K562 (cell line): ENCODE results near the gene AKT1S1. TPM values are rescaled to one million over a fixed set of nuclear protein-coding genes. Genes with fewer than 3 reads are reported as not detected.

ENCODE experiments used
- MED1 ChIP-seq: sonication (generic); formaldehyde crosslinking; IDR thresholded peaks from 2 replicates; pipeline ENCODE4 v1.8.1; 2023; ENCODE audit warnings: missing genetic modification reagents, borderline replicate concordance
- MEIS2 ChIP-seq: fragments of 450-650 bp; IDR thresholded peaks from 2 replicates; pipeline ENCODE4 v1.6.1; 2014; ENCODE audit warnings: mild to moderate bottlenecking; ENCODE audit not compliant: partially characterized antibody
- MYNN ChIP-seq, 2 experiments: sonication (generic); formaldehyde crosslinking in 1 of 2; IDR thresholded peaks; 2 replicates each; pipeline versions ENCODE4 v1.5.0 to v1.6.1; 2016 to 2020; ENCODE audit warnings: antibody characterized with exemption in 1 of 2, missing genetic modification reagents in 1 of 2
- NONO ChIP-seq, 2 experiments: fragments of 200-400 bp in 1 of 2; fragments of 450-650 bp in 1 of 2; formaldehyde crosslinking in 1 of 2; IDR thresholded peaks; 2 replicates each; pipeline ENCODE4 v1.6.1; 2017; ENCODE audit warnings: low read depth in 2 of 2, mild to moderate bottlenecking in 2 of 2, moderate library complexity in 2 of 2, low read length in 1 of 2
- NR1H2 ChIP-seq: sonication (generic); formaldehyde crosslinking; IDR thresholded peaks from 2 replicates; pipeline ENCODE4 v1.4.0; 2020; ENCODE audit warnings: mild to moderate bottlenecking, missing genetic modification reagents
- POLR2G ChIP-seq: fragments of 200-400 bp; formaldehyde crosslinking; IDR thresholded peaks from 2 replicates; pipeline ENCODE4 v1.6.1; 2017; ENCODE audit warnings: low read depth, mild to moderate bottlenecking, antibody characterized with exemption, low read length, moderate library complexity
- RAD21 ChIP-seq, 2 experiments: fragments of 250-450 bp in 1 of 2; fragments of 450-650 bp in 1 of 2; sonication (Bioruptor Pico) in 1 of 2; formaldehyde crosslinking in 1 of 2; IDR thresholded peaks in 1 of 2; conservative IDR thresholded peaks in 1 of 2; 2 replicates each; pipeline versions ENCODE4 v1.4.0 to v1.8.0; 2020 to 2022; ENCODE audit warnings: mild to moderate bottlenecking in 2 of 2, moderate library complexity in 1 of 2
- SIN3A ChIP-seq, 2 experiments: fragments of 150-350 bp in 1 of 2; IDR thresholded peaks; 2 replicates each; pipeline ENCODE4 v1.6.1; 2011 to 2016; ENCODE audit warnings: borderline replicate concordance in 2 of 2, low read depth in 2 of 2, low read length in 2 of 2, mild to moderate bottlenecking in 2 of 2, moderate library complexity in 2 of 2; ENCODE audit not compliant: control insufficient read depth in 1 of 2
- SRSF9 ChIP-seq: fragments of 200-400 bp; formaldehyde crosslinking; IDR thresholded peaks from 2 replicates; pipeline ENCODE4 v1.6.1; 2017; ENCODE audit warnings: low read depth, low read length, borderline replicate concordance
- ZNF253 ChIP-seq: fragments of 250-450 bp; sonication (Bioruptor Pico); conservative IDR thresholded peaks from 2 replicates; pipeline ENCODE4 v1.6.1; 2021; ENCODE audit warnings: mild to moderate bottlenecking
- polyA plus RNA-seq, 8 experiments: library from polyadenylated mRNA; depleted of rRNA in 4 of 8; stranded (reverse) in 5 of 8; unstranded in 3 of 8; fragments of >200 nt; fragmentation: Nextera tagmentation in 2 of 8; fragmentation: Illumina TruSeq in 1 of 8; extraction: Ambion mirVana in 2 of 8; extraction: Trizol in 1 of 8; gene quantifications; 2 replicates each; pipeline versions ENCODE4 v1.2.1 to v1.2.3, GENCODE V29; 2011 to 2014; ENCODE audit warnings: inconsistent platforms in 1 of 8, missing spikeins in 1 of 8
- total RNA-seq, 7 experiments: library from RNA; depleted of rRNA in 6 of 7; stranded (reverse); fragments of >200 nt in 6 of 7; fragmentation: Illumina TruSeq in 2 of 7; extraction: Trizol in 2 of 7; gene quantifications; 2 replicates each; pipeline versions ENCODE4 v1.2.1 to v1.2.3, GENCODE V29; 2011 to 2021; ENCODE audit warnings: low replicate concordance in 1 of 7
- TF ChIP-seq, protein P1 (sequence below), 3 experiments: fragments of 200-800 bp in 1 of 3; fragments of 250-450 bp in 1 of 3; fragments of 450-650 bp in 1 of 3; sonication (Bioruptor Pico) in 1 of 3; sonication (Bioruptor generic) in 1 of 3; formaldehyde crosslinking in 1 of 3; IDR thresholded peaks; 2 replicates each; pipeline versions ENCODE4 v1.6.1 to v1.8.0; 2016 to 2022; ENCODE audit warnings: mild to moderate bottlenecking in 2 of 3, missing genetic modification characterization in 2 of 3, missing compliant biosample characterization in 1 of 3, moderate library complexity in 1 of 3
- TF ChIP-seq, protein P2 (sequence below): fragments of 450-650 bp; formaldehyde crosslinking; IDR thresholded peaks from 2 replicates; pipeline ENCODE4 v1.4.0; 2022; ENCODE audit warnings: missing genetic modification characterization

The AKT1S1 gene
- total and polyA plus RNA-seq, 9 of the 15 experiments (the other 6 are each of a cell fraction or from before 2014, with no cell fraction given): 1.2 to 50.3 (median 17.1) TPM

DNA sequence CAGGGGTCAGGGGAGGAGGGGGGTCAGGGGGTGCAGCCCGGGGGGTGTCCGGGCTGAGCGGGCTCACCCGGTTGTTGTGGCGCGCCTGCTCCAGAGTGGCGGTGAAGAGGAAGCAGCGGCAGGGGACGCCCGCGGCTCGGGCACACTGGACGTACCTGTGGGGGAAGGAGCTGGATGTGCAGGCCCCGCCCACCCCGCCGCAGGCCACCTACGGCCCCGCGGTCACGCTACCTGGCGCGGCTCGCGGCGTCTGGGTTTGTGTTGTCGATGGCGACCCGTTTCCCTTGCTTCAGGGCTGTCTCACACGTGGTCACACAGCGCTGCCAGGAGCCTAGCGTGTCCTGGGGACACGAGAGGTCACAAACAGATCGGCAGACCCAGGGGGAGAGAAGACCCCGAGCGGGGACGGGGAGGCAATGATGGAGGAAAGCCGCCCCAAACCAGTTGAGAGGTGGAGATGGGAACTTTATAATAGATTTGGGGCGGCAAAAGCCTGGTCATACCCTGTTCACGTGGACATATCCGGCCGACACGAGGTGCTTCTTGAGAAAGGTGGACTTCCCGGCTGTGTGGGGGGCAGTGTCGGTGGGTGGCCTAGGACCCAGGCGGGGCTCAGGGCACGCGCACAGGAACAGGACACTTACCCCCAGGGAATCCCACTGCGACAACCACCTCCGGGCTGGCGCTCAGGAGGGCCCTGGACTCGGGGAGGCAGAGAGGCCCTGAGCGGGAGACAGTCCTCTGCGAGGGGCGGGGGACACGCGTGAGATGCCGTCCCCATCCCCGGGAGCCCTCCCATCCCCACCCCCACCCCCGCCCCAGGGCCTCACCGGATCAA, 15.4 kb downstream of the AKT1S1 start (continued):
- TF ChIP-seq, protein P1, sequence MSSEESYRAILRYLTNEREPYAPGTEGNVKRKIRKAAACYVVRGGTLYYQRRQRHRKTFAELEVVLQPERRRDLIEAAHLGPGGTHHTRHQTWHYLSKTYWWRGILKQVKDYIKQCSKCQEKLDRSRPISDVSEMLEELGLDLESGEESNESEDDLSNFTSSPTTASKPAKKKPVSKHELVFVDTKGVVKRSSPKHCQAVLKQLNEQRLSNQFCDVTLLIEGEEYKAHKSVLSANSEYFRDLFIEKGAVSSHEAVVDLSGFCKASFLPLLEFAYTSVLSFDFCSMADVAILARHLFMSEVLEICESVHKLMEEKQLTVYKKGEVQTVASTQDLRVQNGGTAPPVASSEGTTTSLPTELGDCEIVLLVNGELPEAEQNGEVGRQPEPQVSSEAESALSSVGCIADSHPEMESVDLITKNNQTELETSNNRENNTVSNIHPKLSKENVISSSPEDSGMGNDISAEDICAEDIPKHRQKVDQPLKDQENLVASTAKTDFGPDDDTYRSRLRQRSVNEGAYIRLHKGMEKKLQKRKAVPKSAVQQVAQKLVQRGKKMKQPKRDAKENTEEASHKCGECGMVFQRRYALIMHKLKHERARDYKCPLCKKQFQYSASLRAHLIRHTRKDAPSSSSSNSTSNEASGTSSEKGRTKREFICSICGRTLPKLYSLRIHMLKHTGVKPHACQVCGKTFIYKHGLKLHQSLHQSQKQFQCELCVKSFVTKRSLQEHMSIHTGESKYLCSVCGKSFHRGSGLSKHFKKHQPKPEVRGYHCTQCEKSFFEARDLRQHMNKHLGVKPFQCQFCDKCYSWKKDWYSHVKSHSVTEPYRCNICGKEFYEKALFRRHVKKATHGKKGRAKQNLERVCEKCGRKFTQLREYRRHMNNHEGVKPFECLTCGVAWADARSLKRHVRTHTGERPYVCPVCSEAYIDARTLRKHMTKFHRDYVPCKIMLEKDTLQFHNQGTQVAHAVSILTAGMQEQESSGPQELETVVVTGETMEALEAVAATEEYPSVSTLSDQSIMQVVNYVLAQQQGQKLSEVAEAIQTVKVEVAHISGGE (CRISPR knock-in tag; IDR thresholded peaks at IDR 0.05): no peak
- no peak for TF ChIP-seq MED1 (CRISPR knock-in tag)
- peak; percentile 72 for TF ChIP-seq POLR2G
- TF ChIP-seq SIN3A (IDR thresholded peaks at IDR 0.05; ENCODE audit: borderline replicate concordance in 2 of 2, control insufficient read depth in 1 of 2, low read depth in 2 of 2, low read length in 2 of 2): no peak
- no peak for TF ChIP-seq NONO (IDR thresholded peaks at IDR 0.05; ENCODE audit: low read depth in 2 of 2, low read length in 1 of 2)
- TF ChIP-seq, protein P2, sequence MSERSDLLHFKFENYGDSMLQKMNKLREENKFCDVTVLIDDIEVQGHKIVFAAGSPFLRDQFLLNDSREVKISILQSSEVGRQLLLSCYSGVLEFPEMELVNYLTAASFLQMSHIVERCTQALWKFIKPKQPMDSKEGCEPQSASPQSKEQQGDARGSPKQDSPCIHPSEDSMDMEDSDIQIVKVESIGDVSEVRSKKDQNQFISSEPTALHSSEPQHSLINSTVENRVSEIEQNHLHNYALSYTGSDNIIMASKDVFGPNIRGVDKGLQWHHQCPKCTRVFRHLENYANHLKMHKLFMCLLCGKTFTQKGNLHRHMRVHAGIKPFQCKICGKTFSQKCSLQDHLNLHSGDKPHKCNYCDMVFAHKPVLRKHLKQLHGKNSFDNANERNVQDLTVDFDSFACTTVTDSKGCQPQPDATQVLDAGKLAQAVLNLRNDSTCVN (CRISPR knock-in tag): no peak
- no peak for TF ChIP-seq ZNF253 (CRISPR knock-in tag)
- no peak for TF ChIP-seq SRSF9
- TF ChIP-seq MYNN (IDR thresholded peaks at IDR 0.05): no peak
- no peak for TF ChIP-seq MYNN (CRISPR knock-in tag; IDR thresholded peaks at IDR 0.05)
- TF ChIP-seq RAD21 (CRISPR knock-in tag; conservative IDR thresholded peaks at IDR 0.05 in 1 of 2, IDR thresholded peaks at IDR 0.05 in 1 of 2): no peak
- no peak for TF ChIP-seq MEIS2
- TF ChIP-seq NR1H2 (CRISPR knock-in tag): no peak
- TF ChIP-seq, all 486 proteins: peak for 3
